Neural cell (in vitro differentiated cells): ENCODE results near the gene NEK5.
A peak's percentile ranks its signal among the peaks of the same experiment; 100 is the strongest.

Experiments
- EP300 ChIP-seq: fragments of 450-650 bp; conservative IDR thresholded peaks from 2 replicates; pipeline ENCODE4 v1.6.1; 2014; ENCODE audit warnings: antibody characterized with exemption, mild to moderate bottlenecking, moderate library complexity; ENCODE audit not compliant: poor library complexity, severe bottlenecking
- EZH2 ChIP-seq: fragments of 200-600, 300-800 bp; shearing (Covaris generic), sonication (generic); IDR thresholded peaks from 2 replicates; pipeline ENCODE4 v1.6.1; 2014; ENCODE audit warnings: antibody characterized with exemption, low read length, borderline replicate concordance, mild to moderate bottlenecking; ENCODE audit not compliant: insufficient read depth, poor library complexity, severe bottlenecking
- POLR2AphosphoS5 ChIP-seq: IDR thresholded peaks from 2 replicates; pipeline ENCODE4 v1.6.1; 2012
- TAF1 ChIP-seq: IDR thresholded peaks from 2 replicates; pipeline ENCODE4 v1.6.1; 2012; ENCODE audit warnings: low read depth
- TF ChIP-seq, protein P1 (sequence below): fragments of 450-650 bp; IDR thresholded peaks from 2 replicates; pipeline ENCODE4 v1.5.1; 2014; ENCODE audit warnings: antibody characterized with exemption, mild to moderate bottlenecking, moderate library complexity; ENCODE audit not compliant: poor library complexity, severe bottlenecking

DNA sequence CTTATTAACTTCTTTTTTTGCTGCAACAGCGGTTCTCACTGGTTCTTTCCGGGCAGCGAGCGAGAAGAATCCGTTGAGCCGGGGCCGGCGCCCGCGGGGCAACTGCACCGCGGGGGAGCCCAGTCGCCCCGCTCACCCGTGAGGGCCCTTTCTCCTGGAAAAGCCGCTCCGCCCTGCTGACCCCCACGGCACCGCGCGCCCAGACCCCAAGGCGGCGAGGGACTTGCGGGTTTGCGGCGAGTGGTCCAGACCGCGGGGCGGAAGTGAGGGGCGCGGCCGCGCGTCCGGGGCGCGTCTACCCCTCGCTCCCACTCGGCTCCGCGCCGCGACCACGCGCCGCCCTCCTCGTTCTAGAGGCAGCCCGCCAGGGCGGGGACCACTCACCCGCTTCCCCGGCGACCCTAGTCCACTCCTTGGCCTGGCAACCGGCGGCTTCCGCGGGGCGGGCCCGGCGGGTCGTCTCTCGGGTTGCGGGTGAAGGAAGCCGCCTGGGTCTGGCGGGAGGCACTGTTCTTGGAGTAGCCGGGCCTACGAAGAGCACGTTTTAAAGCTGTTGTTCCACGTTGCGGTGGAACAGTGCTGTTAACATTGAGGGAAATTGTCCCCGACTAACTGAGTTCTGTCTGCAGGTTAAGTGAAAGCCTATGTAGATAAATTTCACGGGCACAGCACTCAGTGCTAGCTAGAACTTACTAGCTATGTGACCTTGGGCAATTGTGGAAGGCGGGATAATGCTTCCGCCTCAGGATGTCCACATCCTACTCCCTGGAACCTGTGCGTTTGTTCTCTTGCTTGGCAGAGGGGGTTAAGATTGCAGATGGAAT, 30.5 kb upstream of the NEK5 start, which contains the start of gene NEK3:
- TF ChIP-seq, protein P1, sequence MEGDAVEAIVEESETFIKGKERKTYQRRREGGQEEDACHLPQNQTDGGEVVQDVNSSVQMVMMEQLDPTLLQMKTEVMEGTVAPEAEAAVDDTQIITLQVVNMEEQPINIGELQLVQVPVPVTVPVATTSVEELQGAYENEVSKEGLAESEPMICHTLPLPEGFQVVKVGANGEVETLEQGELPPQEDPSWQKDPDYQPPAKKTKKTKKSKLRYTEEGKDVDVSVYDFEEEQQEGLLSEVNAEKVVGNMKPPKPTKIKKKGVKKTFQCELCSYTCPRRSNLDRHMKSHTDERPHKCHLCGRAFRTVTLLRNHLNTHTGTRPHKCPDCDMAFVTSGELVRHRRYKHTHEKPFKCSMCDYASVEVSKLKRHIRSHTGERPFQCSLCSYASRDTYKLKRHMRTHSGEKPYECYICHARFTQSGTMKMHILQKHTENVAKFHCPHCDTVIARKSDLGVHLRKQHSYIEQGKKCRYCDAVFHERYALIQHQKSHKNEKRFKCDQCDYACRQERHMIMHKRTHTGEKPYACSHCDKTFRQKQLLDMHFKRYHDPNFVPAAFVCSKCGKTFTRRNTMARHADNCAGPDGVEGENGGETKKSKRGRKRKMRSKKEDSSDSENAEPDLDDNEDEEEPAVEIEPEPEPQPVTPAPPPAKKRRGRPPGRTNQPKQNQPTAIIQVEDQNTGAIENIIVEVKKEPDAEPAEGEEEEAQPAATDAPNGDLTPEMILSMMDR = no peak
- peak; percentile 27 for TF ChIP-seq POLR2AphosphoS5
- no peak for TF ChIP-seq EP300
- no peak for TF ChIP-seq EZH2
- peak; percentile 46 for TF ChIP-seq TAF1
